Nephron progenitor cell (in vitro differentiated cells): ENCODE data around the gene TLDC2.

Experiments
- DNase-seq: peaks from one replicate; pipeline ENCODE4 v3.0.0; 2021
- H3K27ac Mint-ChIP-seq: 2 replicates; pipeline ENCODE4 v1.8.0; 2021; ENCODE audit warnings: mild to moderate bottlenecking, moderate library complexity, mixed read lengths
- H3K27me3 Mint-ChIP-seq: 2 replicates; pipeline ENCODE4 v1.8.0; 2021; ENCODE audit warnings: mild to moderate bottlenecking, low read depth, mixed read lengths; ENCODE audit not compliant: poor library complexity
- H3K36me3 Mint-ChIP-seq: 2 replicates; pipeline ENCODE4 v1.8.0; 2021; ENCODE audit warnings: low read depth, mixed read lengths
- H3K4me1 Mint-ChIP-seq: 2 replicates; pipeline ENCODE4 v1.8.0; 2021; ENCODE audit warnings: mixed read lengths
- H3K4me3 Mint-ChIP-seq: 2 replicates; pipeline ENCODE4 v1.8.0; 2021; ENCODE audit warnings: mild to moderate bottlenecking, moderate library complexity, mixed read lengths
- H3K9me3 Mint-ChIP-seq: 2 replicates; pipeline ENCODE4 v1.8.0; 2021; ENCODE audit warnings: mild to moderate bottlenecking, moderate library complexity, mixed read lengths
- TF ChIP-seq, protein P1 (sequence below): fragments of 200-600 bp; sonication (generic); IDR thresholded peaks from 2 replicates; pipeline ENCODE4 v1.5.0; 2021; ENCODE audit warnings: antibody characterized with exemption

TLDC2 gene

GRCh38 chr20:36917240-36917639 is 41.3 kb downstream of the TLDC2 start:
- Mint-ChIP-seq H3K36me3 (no peaks in the 10 kb centered on the region), H3K9me3 (no peaks in the 10 kb centered on the region), H3K27ac (no peak overlapping the region), H3K4me1 (no peaks in the 10 kb centered on the region), H3K4me3 (no peak overlapping the region), H3K27me3 (no peaks in the 10 kb centered on the region)
- no peak for DNase-seq
- TF ChIP-seq, protein P1, sequence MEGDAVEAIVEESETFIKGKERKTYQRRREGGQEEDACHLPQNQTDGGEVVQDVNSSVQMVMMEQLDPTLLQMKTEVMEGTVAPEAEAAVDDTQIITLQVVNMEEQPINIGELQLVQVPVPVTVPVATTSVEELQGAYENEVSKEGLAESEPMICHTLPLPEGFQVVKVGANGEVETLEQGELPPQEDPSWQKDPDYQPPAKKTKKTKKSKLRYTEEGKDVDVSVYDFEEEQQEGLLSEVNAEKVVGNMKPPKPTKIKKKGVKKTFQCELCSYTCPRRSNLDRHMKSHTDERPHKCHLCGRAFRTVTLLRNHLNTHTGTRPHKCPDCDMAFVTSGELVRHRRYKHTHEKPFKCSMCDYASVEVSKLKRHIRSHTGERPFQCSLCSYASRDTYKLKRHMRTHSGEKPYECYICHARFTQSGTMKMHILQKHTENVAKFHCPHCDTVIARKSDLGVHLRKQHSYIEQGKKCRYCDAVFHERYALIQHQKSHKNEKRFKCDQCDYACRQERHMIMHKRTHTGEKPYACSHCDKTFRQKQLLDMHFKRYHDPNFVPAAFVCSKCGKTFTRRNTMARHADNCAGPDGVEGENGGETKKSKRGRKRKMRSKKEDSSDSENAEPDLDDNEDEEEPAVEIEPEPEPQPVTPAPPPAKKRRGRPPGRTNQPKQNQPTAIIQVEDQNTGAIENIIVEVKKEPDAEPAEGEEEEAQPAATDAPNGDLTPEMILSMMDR, result no peak

- DNase-seq, result no peak
- Mint-ChIP-seq H3K27ac (no peak overlapping the region), H3K27me3 (no peaks in the 10 kb centered on the region), H3K9me3 (no peaks in the 10 kb centered on the region), H3K36me3 (no peaks in the 10 kb centered on the region), H3K4me3 (no peak overlapping the region), H3K4me1 (no peaks in the 10 kb centered on the region)
- TF ChIP-seq, protein P1, result no peak
Measured at GRCh38 chr20:36917943-36918342, 42.0 kb downstream of the TLDC2 start.

GRCh38 chr20:36919715-36920333 is 43.9 kb downstream of the TLDC2 start:
- Mint-ChIP-seq H3K27me3 (no peaks in the 10 kb centered on the region), H3K27ac (no peak overlapping the region), H3K36me3 (no peaks in the 10 kb centered on the region), H3K4me1 (peaks cover 6% of the 10 kb centered on the region), H3K4me3 (no peak overlapping the region), H3K9me3 (no peaks in the 10 kb centered on the region)
- TF ChIP-seq, protein P1, result peak; percentile 97
- peak; percentile 27 for DNase-seq

GRCh38 chr20:36920334-36920730 is 44.4 kb downstream of the TLDC2 start:
- no peaks in the 10 kb centered on the region for H3K9me3 Mint-ChIP-seq
- no peak for DNase-seq
- H3K4me1 Mint-ChIP-seq, result peaks cover 6% of the 10 kb centered on the region
- H3K27me3 Mint-ChIP-seq, result no peaks in the 10 kb centered on the region
- TF ChIP-seq, protein P1, result no peak
- H3K36me3 Mint-ChIP-seq, result no peaks in the 10 kb centered on the region
- no peak overlapping the region for H3K4me3 Mint-ChIP-seq
- no peak overlapping the region for H3K27ac Mint-ChIP-seq

DNA sequence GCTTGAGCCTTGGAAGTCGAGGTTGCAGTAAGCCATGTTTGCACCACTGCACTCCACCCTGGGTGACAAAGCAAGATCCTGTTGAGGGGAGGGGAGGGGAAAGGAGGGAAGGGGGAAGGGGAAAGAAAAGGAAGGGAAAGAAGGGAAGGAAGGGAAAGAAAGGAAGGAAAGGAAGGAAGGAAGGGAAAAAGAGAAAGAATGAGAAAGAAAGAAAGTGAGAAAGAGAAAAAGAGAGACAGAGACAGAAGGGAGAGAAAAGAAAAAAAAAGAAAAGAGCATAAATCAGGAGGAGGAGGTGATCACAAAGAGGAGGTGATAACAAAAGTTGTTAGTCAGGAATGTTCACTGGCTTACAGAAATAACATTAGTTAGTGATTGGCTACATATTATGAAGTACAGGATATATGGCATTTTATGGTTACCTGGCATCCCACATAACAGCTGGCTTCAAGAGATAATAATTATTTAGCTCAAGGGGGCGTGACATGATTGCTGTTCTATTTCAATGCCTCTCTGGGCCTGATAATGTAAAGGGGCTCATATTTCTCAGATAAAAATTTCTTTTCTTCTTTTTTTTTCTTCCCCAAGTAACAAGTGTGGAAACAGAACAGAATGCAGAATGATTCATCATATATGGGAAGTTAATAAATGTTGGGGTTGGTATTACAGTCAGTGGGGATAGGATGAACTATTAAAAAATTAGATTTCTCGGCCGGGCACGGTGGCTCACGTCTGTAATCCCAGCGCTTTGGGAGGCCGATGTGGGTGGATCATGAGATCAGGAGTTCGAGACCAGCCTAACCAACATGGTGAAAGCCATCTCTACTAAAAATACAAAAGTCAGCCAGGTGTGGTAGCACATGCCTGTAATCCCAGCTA is 48.5 kb downstream of the TLDC2 start:
- Mint-ChIP-seq H3K9me3 (no peaks in the 10 kb centered on the region), H3K27ac (no peak overlapping the region), H3K4me3 (no peak overlapping the region), H3K4me1 (peaks cover 6% of the 10 kb centered on the region), H3K36me3 (peaks cover 10% of the 10 kb centered on the region), H3K27me3 (peaks cover 2% of the 10 kb centered on the region)
- TF ChIP-seq, protein P1, result no peak
- DNase-seq, result no peak
